ENCODE measurements around the gene PRKAR1B.
A peak's percentile ranks its signal among the peaks of the same experiment; 100 is the strongest.

Gene PRKAR1B

DNA sequence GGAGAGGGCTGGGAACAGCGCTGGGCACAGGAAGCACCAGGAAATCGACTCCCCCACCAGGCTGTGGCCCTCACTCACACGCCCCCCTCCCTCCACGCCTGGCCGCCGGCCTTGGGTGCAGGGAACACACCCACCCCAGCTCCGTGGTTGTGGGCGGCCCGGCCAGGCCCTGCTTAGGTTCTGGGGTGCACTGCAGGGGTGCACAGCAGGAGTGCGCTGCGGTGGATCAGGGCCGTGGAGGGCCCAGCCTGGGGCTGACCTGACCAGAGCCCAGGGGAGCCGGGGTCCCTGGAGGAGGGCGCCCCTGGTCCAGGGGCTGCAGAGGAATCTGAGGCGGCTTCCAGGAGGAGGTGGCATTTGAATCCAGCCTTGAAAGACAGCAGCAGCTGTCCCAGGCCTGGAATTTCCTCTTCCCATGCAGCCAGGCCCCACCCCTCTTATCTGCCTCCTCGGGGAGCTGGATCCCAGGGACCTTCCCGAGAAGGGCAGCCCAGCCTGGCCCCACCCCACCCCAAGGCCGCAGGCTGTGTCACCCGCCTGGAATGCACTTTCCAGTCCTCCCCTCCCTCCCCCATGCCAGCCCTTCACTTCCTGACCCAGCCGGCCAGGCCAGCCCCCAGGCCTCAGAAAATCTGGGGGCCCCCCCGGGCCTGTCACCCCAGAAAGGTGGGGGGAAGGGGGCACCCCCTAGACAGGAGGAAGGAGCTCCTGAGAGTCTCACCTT, 189.0 kb downstream of the PRKAR1B start:
- DNase-seq, result peak; percentile 98

DNA sequence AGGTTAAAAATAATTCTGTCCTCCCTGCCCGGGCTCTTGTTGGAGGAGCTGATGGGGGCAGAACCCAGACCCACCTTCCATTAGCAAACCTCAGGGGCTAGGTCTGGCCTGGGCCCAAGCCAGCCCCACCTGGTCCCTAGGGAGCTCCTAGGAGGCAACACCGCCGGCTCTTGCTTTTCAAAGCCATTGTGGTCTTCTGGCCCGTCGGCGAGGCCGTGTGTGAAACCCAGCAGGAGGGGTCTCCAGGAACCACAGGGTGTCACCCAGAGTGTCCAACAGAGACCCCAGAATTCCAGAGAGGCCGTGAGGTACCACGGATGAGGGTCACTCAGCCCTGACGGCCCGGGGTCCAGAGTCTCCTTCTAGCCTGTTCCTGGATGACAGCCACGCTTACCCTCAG, 190.8 kb downstream of the PRKAR1B start:
- no peak for DNase-seq

DNA sequence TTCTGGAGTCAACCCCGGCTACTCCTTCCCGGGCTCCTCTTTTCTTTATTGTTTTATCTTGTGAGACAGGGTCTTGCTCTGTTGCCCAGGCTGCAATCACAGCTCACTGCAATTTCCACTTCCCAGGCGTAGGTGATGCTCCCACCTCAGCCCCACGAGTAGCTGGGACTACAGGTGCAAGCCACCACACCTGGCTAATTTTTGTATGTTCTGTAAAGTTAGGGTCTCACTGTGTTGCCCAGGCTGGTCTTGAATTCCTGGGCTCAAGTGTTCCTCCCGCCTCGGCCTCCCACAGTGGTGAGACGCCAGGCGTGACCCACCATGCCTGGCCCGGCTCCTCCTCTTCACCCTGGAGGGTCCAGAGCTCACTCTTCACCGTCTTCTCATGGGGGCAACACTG, 192.1 kb downstream of the PRKAR1B start:
- no peak for DNase-seq

DNA sequence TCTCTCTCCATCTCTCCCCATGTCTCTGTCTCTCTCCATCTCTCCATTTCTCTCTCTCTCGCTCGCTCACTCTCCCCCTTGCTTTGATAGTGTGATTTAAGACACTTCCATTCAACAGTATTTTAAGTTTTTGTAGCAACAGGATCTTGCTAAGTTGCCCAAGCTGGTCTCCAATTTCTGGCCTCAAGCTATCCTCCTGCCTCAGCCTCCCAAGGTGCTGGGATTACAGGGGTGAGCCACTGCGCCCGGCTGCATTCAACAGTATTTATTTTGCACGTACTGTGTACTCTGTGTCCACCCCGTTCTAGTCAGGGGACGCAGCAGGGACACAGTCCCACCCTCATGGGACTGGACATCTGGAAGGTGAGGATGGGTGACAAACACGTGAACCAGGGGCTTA, 193.0 kb downstream of the PRKAR1B start:
- no peak for DNase-seq

DNA sequence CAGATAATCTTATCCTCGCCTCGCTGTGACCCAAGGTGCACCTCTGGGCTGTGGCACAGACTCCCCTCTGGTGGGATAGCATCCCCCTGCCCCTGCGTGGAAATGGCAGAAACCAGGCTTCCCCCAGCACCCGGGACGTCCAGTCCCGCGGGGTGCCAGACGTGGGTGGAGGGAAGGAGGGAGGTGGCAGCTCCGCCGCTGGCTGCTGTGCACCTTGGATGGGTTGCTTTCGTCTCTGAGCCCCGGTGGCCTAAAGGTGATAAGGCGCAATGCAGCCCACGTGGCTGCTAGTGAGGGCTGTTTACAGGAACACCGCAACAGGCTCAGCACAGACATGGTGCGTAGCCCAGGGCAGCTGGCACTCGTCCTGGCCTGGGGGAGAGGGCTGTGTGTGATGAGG, 193.8 kb downstream of the PRKAR1B start:
- no peak for DNase-seq

DNA sequence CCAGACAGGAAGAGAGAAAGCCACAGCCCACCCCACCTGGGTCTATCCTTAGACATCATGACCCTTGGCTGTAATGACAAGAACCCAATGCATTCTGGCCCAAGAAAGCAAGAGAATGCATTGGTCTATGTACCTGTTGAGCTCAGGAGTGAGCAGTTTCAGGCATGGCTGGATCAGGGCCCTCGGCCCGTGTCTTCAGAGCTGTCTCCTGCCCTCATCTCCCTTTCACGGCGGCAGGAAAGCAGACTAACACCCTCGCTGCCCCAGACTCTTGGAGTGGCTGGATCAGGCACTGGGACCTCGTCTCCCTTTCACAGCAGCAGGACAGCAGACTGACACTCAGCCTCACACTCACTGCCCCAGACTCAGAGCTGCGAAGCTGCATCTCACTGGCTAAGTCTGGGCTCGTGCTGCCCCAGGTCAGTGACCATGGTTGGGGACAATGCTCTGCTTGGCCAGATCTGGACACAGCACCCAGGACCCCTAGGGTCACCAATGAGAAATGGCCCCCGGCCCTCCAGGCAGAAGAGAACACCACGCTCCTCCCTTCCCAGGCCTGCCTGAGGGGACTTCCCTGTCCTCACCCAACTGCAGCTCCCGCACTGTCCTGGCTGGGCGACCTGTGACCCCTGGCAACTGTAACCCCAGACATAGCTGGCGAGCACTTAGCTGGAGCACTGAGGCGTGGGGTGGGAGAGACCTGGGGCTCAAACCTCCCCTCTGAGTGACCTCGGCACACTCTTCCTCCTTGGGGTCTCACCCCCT, 194.5 kb downstream of the PRKAR1B start:
- no peak for DNase-seq

DNA sequence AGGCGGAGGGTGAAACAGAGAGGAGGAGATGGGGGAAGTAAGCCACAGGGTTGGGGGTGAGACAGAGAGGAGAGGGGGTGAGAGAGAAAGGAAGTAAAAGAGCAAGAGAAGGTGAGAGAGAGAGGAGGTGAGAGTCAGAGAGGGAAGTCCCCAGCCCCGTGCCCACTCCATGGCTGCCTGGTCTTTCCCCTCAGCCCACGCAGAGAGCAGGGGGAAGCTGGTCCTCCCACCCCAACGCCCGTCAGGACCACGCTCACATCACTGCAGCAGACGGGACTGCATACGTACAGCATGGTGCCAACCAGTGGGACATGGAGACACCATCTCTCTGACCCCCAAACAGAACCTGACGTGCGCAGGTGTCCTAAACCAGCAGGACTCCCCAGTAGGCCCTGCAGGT, 195.3 kb downstream of the PRKAR1B start:
- DNase-seq, result no peak

DNA sequence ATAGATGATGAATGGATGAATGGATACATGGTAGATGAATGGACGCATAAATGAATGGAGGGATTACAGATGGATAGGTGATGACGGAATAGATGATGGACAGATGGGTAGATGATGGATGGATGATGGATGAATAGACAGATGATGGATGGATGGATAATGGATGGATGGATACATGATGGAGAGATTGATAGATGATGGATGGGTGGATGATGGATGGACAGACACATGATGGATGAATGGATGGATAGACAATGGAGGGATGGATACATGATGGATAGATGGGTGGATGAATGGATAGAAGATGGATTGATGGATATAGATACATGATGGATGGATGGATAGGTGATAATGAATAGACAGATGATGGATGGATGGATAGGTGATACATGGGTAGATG, 198.6 kb downstream of the PRKAR1B start:
- DNase-seq, result no peak

DNA sequence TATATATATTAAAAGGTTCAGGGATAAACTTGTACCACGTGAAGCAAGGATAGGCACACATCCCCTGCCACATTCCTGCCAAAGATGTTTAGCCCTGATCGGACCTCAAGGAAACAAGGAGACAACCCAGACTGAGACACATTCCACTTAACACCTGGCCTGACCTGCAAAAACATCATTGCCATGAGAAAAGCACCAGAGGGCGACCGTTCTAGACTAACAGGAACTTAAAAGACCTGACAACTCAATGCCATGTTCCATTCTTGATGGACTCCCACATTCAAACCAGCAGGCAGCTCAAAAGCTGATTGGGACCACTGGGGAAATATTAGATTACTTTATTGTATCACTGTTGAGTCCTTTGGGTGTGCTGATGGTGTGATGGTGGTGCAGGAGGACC, 199.4 kb downstream of the PRKAR1B start:
- DNase-seq, result no peak

DNA sequence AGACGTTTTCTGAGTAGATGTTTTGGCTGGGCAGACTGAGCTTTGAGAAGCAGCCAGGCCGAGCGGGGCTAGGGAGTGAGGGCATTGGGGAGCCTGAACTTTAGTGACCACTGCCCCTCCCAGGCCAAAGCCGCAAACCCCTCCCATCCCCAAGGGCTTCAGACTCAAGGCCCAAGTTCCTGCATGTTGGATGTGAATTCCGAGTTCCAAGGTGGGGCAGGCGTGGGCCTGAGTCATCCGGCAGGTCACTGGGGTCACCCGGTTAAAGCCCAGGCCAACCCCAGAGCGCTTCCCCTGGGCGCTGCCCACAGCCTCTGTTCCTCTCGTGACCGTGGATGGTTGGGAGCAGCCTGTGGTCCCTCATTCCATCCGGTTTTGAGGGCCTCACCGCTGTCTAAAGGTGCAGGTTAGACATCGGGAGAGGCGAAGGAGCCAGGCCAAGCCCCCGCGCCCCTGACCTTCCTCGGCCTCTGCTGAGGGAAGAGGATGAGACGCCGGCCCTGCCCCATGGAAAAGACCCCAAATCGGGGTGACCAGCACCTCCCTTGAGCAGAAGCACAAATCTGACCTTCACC, 200.5 kb downstream of the PRKAR1B start:
- DNase-seq, result no peak

DNA sequence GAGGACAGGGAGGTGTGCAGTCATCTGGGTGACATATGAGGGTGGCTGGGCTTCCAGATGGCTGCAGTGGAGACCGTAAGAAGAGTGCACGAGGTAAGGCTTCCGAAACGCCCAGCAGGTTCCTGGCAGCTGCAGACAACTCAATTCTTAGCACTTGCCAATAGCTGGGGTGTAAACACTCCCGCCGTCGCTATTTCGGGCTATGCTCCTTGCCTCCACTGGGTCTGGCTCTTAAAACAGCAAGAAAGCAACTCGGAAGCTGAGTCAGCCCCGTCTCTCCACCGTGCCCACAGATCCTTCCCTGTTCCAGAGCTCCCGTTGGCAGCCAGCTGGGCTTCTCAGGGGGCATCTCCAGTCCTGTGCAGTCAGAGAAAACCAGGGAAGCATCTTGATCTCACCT, 201.3 kb downstream of the PRKAR1B start:
- no peak for DNase-seq

DNA sequence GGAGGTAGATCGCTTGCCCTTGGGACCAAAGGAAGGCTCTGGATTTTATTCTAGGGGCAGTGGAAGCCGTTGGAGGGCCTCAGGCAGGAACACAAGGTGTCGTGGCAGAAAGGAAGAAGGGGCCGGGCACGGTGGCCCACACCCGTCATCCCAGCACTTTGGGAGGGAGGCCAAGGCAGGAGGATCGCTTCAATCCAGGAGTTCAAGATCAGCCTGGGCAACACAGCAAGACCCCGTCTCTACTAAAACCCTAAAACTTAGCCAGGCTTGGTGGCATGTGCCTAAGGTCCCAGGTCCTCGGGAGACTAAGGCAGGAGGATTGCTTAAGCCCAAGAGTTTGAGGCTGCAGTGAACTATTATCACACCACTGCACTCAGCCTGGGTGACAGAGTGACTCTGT, 202.3 kb downstream of the PRKAR1B start:
- no peak for DNase-seq

DNA sequence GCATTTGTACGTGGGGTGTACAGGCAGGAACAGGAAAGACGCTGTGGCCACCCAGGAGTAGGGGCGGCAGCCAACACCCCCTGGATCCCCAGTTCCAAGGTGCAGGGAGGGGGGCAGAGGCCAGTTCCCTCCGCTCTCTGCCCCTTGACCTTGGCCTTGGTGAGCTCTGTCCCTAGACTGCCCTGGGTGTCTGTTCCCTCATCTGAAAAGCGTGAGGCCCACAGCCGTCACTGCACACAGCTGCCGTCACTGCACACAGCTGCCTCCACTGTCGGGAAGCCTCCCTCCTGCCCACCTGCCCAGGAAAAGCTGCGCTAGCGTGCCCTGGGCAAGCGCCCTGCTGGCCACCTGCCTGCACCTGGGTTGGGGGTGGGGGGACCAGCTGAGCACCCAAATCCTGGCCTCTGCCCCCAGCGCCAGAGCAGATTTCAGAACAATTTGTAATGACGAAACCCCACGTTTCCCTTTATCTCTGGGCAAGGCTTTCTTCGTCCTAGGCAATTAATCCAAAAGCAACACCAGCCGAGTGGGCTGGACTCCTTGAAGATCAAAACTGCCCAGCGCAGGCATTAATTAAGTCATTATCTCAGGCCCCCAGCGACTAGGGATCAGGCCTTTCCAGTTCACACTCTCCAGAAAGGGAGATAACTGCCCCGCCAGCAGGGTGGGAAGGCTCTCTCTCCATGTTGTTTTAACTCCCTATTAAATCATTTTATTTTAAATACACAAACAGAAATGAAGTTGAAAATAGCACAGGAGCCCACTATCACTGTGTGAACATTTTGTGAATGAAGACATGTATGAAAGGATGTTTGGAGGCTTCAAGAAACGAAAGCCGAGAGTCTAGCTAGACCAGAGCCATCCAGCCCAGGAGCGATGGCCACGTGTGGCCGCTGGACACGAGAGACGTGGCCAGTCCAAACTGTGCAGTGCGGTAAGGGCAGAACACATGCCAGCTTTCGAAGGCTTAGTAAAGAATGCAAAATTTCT, 203.4 kb downstream of the PRKAR1B start:
- DNase-seq, result no peak

DNA sequence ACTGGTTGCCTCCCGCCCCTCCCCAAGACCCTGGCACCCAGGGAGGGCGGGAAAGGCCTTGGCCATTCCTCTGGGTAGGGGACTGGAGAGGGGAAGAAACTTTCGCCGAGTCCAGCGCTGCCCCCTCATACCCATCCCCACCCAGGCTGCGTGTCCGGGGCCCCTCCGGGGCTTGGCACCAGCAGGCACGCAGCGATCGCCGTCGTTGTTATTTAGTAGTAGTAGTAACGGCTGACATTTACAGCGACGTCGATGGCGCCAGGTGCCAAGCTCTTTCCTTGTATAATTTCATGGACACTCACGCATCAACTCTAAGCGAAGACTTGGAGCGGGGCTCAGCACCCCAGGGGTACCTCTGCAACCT, 204.1 kb downstream of the PRKAR1B start:
- no peak for DNase-seq

DNA sequence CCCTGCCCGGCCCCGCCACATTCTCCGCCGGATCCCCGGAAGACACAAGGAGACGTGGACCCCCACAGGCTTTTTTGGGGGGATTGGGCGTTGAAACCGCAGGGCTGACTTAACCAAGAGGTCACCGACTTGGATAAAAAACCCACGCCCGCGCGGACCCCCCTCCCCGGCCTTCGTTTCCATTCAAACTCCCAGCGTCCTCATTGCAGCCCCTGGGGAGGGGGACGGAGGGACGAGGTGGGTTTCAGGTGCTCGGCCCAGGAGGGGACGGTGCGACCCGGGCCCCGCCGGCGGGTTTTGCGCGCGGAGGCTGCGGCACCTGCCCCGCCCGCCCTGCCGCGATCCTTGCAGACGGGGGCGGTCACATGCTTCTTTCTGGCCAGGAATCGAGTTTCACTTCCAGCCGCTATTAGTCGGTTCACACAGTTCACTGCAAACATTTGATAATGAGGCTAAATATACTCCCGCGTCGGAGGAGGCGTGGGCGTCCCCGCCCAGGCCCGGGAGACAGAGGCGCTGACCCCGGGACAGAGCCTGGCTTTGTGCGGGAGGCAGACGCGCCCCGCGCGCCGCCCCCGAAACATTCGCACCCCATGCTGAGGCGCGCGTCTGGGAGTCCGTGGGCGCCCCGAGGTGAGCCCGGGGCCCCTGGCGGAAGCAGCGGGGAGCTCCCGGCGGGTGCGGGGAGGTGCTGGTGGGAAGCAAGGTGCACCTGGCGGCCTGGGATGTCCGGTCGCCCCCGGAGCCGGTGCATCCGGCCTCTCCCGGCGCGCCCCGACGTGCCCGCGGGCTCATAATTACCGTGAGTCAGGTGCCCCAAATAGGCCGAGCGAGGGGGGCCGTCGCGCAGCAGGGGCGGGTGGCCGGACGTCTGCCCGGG, 204.8 kb downstream of the PRKAR1B start:
- peak; percentile 40 for DNase-seq

DNA sequence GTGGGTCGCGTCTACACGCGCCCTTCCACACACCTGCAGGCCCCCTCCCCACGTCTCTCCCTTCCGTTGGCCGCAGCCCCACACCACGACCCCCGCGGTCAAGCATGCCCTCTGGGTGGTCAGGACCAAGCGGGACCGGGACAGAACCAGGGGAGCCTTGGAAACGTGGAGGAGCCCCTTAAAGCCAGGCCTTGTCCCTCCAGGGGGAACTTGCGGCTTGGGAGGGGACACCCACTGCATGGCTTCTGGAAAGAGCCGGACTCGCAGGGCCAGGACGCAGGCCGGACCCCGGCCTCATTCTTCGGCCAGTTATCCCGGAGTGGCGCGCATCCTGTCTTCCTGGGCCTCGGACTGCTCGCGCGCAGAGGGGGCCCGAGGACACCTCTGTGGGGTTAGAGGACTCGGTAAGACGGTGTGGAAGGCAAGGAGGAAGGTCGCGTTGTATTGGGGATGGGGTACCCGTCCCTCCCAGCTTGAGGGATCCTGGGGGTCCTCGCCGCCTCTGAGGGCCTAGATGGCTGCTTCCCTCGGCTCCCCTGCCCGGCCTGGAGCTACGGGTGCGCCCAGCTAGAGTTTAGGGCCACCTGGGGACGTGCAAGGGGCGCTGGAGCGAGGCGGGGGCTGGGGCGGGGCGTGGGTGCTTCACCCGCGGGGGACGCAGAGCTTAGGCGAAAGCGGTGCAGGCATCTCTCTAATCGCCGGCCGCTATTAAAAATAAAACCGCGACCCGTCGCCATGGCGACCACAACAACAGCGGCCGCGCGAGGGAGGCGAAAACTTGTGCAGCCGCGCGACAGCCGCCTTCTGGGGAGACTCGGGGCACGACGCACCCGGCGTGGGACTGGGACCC, 205.6 kb downstream of the PRKAR1B start:
- peak; percentile 58 for DNase-seq

DNA sequence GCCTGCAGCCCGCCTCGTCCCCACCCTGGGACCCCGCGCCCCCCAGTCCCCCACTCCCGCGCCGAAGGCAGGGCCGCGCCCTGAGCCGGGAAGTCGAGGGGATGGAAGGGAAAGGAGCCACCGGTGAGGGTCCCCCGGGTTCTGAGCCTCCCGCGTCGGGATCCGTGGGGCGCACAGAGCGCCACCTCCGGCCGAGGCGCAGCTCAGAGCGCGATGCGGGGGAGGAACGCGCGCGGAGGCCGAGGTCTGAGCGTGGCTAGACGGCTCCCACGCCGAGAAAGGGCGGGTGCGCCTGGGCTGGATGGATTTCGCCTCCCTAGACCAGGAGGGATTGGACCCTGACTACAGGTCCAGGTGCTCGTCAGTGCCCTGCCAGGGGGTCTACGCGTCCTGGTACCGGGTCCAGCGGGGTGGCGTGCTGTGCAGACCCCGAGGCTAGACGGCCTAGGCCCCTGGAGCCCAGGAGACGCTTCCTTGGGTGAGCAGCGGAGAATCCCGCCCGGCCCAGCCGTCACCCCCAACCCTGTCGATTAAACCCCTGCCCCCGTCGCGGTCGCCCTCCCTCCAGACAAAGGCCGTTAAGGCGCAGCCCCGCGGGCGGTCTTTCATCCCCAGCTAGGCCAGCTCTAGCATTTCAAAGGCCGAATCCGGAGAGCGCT, 206.4 kb downstream of the PRKAR1B start:
- no peak for DNase-seq

DNA sequence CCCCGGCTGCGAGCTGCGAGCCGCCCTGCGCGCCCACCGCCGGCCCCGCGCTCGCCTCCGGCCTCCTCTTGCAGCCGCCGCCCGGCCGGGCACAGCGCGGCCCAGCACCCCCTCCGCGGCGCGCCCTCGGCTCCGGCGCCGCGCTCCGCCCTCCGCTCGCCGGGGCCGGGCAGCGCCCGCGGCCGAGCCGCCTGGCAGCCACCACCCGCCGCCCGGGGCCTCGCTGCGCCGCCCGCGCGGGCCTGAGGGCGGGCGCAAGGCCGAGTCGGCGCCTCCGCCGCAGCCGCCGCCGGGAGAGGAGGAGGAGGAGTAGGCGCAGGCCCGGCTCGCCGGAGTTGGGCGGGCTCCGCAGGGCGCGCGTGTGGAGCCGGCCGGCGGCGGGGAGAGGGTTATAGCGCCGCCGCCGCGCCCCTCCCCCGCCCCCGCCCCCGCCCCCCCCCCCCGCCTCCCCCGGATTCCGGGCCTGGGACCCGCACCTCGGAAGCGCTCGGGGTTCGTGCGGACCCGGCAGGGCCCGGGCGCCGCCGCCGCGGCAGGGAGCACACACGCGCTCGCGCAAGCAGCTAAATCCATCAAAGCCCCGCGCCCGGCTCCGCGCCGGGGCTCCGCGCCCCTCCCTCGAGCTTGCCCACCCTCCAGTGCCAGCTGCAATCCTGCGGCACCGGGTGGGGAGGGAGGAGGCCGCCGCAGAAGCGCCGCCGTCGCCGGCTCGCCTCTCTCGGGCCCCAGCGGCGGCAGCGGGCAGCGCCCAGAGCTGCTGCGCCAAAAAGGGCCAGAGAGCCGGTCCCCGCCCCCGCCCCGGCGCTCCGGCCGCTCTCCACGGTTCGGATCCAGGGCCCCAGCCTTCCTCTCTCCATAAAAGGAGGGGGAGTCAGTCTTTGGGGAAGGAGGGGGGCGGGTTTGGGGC, 207.3 kb downstream of the PRKAR1B start, which contains the start of gene PDGFA:
PDGFA (minus strand) TSS at position 363 of the 907 bp plus-strand sequence. CDS start 845 bp downstream, outside the sequence.
- DNase-seq, result peak; percentile 77

Measured in fibroblast of skin of back (primary cell).